Measurements from ENCODE around the gene HIVEP1.

DNA sequence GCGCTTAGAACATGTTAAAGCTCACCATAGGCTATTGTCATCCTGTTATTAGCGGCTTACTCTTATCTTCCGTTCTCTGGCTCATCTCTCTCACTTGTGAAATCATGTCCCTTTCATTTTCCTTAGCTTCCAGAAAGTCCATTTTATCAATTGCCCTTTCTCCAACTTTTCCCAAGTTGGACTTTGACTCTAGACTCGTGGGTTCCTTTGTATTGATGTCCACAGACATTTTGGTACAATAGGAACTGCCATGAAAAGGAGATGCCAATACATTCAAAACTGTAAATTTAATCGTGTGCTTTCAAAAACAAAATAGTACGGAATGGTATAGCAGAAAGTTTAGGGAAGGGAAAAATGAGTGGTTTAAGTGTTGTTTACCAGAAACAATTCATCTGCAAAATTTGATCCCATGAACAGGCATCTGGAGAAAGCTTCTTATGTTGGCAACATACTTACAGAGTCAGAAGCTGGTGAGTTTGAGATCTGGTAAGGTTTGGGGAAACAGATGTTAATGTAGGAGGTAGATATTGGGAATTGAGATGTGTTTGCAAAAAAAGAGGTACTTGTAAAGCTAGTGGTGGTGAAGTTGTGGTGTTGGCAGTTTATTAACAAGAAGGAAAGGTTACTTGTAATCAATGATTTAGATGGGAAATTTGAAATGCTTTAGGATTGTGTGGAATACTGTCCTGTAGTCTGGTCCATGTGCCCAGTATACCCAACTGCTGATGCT lies 10.2 kb upstream of the HIVEP1 start:
- TF ChIP-seq YY1 (IDR thresholded peaks at IDR 0.05; ENCODE audit: insufficient read depth, insufficient read length) (no peak), SUZ12 (IDR thresholded peaks at IDR 0.05; ENCODE audit: extremely low read depth, insufficient read depth, insufficient read length) (no peak), ZNF274 (IDR thresholded peaks at IDR 0.05; ENCODE audit: low read depth, low read length) (no peak)
